SK-N-SH (cell line): ENCODE results near the gene DYNLL1. TPM values are rescaled to one million over a fixed set of nuclear protein-coding genes. Genes with fewer than 3 reads are reported as not detected.

Experiments used
- CTCF ChIA-PET: fragments of 300-600, 350-600 bp; formaldehyde crosslinking; extraction: SDS; loops from one replicate; lab custom pipeline; 2021; lab: Yijun Ruan, JAX
- POLR2A ChIA-PET: fragments of 350-600 bp; sonication (Branson Sonifier 250); formaldehyde crosslinking; extraction: SDS; loops from one replicate; lab custom pipeline; 2020; ENCODE audit warnings: antibody characterized with exemption, inconsistent platforms; lab: Yijun Ruan, JAX
- DNase-seq: peaks from one replicate; pipeline ENCODE4 v3.0.0; 2012
- H2AFZ ChIP-seq: fragments of 200-600 bp; sonication (generic); 2 replicates; pipeline ENCODE4 v1.8.1; 2016; ENCODE audit warnings: antibody characterized with exemption, mild to moderate bottlenecking, low read depth
- H3F3A ChIP-seq: fragments of 200-600 bp; sonication (generic); replicated peaks from 2 replicates; pipeline ENCODE3; 2016; ENCODE audit warnings: antibody characterized with exemption, mild to moderate bottlenecking; ENCODE audit not compliant: insufficient read depth
- H3K27ac ChIP-seq, 2 experiments: fragments of 200-500 bp in 1 of 2; fragments of 200-600 bp in 1 of 2; sonication (Bioruptor generic) in 1 of 2; sonication (generic), shearing (Covaris generic) in 1 of 2; 2 replicates each; pipeline versions ENCODE4 v1.5.1 to v1.6.1; 2014 to 2016; ENCODE audit warnings: low read depth in 2 of 2, inconsistent platforms in 1 of 2, low read length in 1 of 2, mild to moderate bottlenecking in 1 of 2, mixed read lengths in 1 of 2
- H3K27me3 ChIP-seq: fragments of 200-600 bp; sonication (generic), shearing (Covaris generic); 2 replicates; pipeline ENCODE4 v1.6.1; 2016; ENCODE audit warnings: mixed run types; ENCODE audit not compliant: insufficient read depth
- H3K36me3 ChIP-seq, 2 experiments: fragments of 200-500 bp in 1 of 2; fragments of 200-600 bp in 1 of 2; sonication (Bioruptor generic) in 1 of 2; sonication (generic) in 1 of 2; replicated peaks in 1 of 2; 2 replicates each; pipeline versions ENCODE3 to v1.5.1; 2014 to 2016; ENCODE audit warnings: low read length in 1 of 2, mild to moderate bottlenecking in 1 of 2; ENCODE audit not compliant: insufficient read depth in 2 of 2, control insufficient read depth in 1 of 2
- H3K4me1 ChIP-seq, 2 experiments: fragments of 200-500 bp in 1 of 2; fragments of 200-600 bp in 1 of 2; sonication (Bioruptor generic) in 1 of 2; sonication (generic), shearing (Covaris generic) in 1 of 2; 2 replicates each; pipeline versions ENCODE4 v1.5.1 to v1.6.1; 2014 to 2016; ENCODE audit warnings: low read depth in 1 of 2, low read length in 1 of 2, mixed run types in 1 of 2; ENCODE audit not compliant: insufficient read depth in 2 of 2, control insufficient read depth in 1 of 2
- H3K4me2 ChIP-seq: fragments of 200-600 bp; sonication (generic), shearing (Covaris generic); 2 replicates; pipeline ENCODE4 v1.6.1; 2017; ENCODE audit warnings: mixed run types
- H3K4me3 ChIP-seq, 2 experiments: fragments of 200-500 bp in 1 of 2; fragments of 200-600 bp in 1 of 2; sonication (Bioruptor generic) in 1 of 2; sonication (generic), shearing (Covaris generic) in 1 of 2; 2 replicates each; pipeline versions ENCODE4 v1.5.1 to v1.8.1; 2014 to 2016; ENCODE audit warnings: low read depth in 2 of 2, inconsistent platforms in 1 of 2, low read length in 1 of 2, mild to moderate bottlenecking in 1 of 2, mixed read lengths in 1 of 2, moderate library complexity in 1 of 2
- H3K79me2 ChIP-seq: fragments of 200-600 bp; sonication (generic); 2 replicates; pipeline ENCODE4 v1.8.1; 2017; ENCODE audit warnings: mild to moderate bottlenecking; ENCODE audit not compliant: insufficient read depth
- H3K9ac ChIP-seq: fragments of 200-600 bp; sonication (generic); 2 replicates; pipeline ENCODE4 v1.6.1; 2017; ENCODE audit warnings: mixed run types
- H3K9me2 ChIP-seq: fragments of 200-600 bp; sonication (generic); 2 replicates; pipeline ENCODE4 v1.6.1; 2017; ENCODE audit warnings: mixed run types
- H3K9me3 ChIP-seq: fragments of 200-600 bp; sonication (generic); 2 replicates; pipeline ENCODE4 v1.6.1; 2017; ENCODE audit warnings: mixed run types, mild to moderate bottlenecking, moderate library complexity
- H4K20me1 ChIP-seq: fragments of 200-600 bp; sonication (generic); 2 replicates; pipeline ENCODE4 v1.6.1; 2017; ENCODE audit warnings: mild to moderate bottlenecking, mixed run types; ENCODE audit not compliant: insufficient read depth
- EZH2phosphoT487 ChIP-seq: fragments of 200-600 bp; sonication (generic); IDR thresholded peaks from 2 replicates; pipeline ENCODE4 v1.6.1; 2017; ENCODE audit warnings: low read depth, mixed run types, mild to moderate bottlenecking, antibody characterized with exemption, moderate library complexity, borderline replicate concordance
- GABPA ChIP-seq: IDR thresholded peaks from 2 replicates; pipeline ENCODE4 v1.4.0; 2012; ENCODE audit warnings: low read depth, mild to moderate bottlenecking
- NFIC ChIP-seq: IDR thresholded peaks from 2 replicates; pipeline ENCODE4 v1.4.0; 2012; ENCODE audit warnings: borderline replicate concordance
- NRF1 ChIP-seq: IDR thresholded peaks from 2 replicates; pipeline ENCODE4 v1.6.1; 2012; ENCODE audit warnings: low read depth, mild to moderate bottlenecking, low read length
- POLR2AphosphoS5 ChIP-seq: IDR thresholded peaks from 2 replicates; pipeline ENCODE4 v1.6.1; 2012; ENCODE audit warnings: low read depth, low read length
- RAD21 ChIP-seq: IDR thresholded peaks from 2 replicates; pipeline ENCODE4 v1.6.1; 2012; ENCODE audit warnings: mild to moderate bottlenecking, low read length
- RFX5 ChIP-seq: IDR thresholded peaks from 2 replicates; pipeline ENCODE4 v1.6.1; 2012; ENCODE audit warnings: mild to moderate bottlenecking, improper control_type of control experiment, low read length
- SMC3 ChIP-seq: IDR thresholded peaks from 2 replicates; pipeline ENCODE4 v1.6.1; 2012; ENCODE audit warnings: low read depth, low read length, improper control_type of control experiment
- TAF1 ChIP-seq: IDR thresholded peaks from 2 replicates; pipeline ENCODE4 v1.6.1; 2012; ENCODE audit warnings: low read depth, mild to moderate bottlenecking, low read length, moderate library complexity, borderline replicate concordance
- TCF12 ChIP-seq: IDR thresholded peaks from 2 replicates; pipeline ENCODE4 v1.4.0; 2012
- WGBS: methylation state at CpG from one replicate; pipeline ENCODE4 v1.1.6; 2017; ENCODE audit warnings: low lambda C conversion rate; 5-methylcytosine and 5-hydroxymethylcytosine counted together
- polyA plus RNA-seq, 3 experiments: library from polyadenylated mRNA; depleted of rRNA; stranded (reverse); fragments of >200 nt; gene quantifications; 2 replicates each; pipeline ENCODE4 v1.2.3, GENCODE V29; 2012
- TF ChIP-seq, protein P1 (sequence below): fragments of 200-600 bp; sonication (generic); IDR thresholded peaks from 2 replicates; pipeline ENCODE4 v1.6.1; 2017; ENCODE audit warnings: antibody characterized with exemption, mild to moderate bottlenecking, moderate library complexity

Gene DYNLL1
- polyA plus RNA-seq, 1 of the 3 experiments (the other 2 are of a cell fraction): 607 TPM

DNA sequence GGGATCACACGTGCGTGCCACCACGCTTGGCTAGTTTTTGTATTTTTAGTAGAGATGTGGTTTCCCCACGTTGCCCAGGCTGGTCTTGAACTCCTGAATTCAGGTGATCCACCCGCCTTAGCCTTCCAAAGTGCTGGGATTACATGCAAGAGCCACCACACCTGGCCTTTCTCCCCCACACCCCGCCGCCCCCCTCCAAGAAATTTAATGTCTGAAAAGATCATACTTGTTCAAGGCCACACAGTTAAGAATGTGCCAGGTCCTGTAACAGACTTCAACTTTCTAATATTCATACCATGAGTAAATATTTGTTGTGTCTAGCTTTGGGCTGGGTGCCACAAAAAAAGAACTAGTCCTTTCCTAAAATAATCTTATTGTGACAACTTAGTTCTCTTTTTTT lies 40.6 kb upstream of the DYNLL1 start:
- Histone ChIP-seq H3K4me1 (no peaks in the 10 kb centered on the region), H4K20me1 (peaks cover 24% of the 10 kb centered on the region), H3K4me3 (no peak overlapping the region), H3K9ac (no peak overlapping the region), H3K4me2 (no peak overlapping the region), H3K27me3 (no peaks in the 10 kb centered on the region), H3F3A (peaks cover 48% of the 10 kb centered on the region), H3K79me2 (peaks cover 35% of the 10 kb centered on the region; the same call in 1 of the 2 replicates), H3K27ac (no peak overlapping the region), H3K9me3 (no peaks in the 10 kb centered on the region), H3K9me2 (no peaks in the 10 kb centered on the region), H3K36me3 (peaks cover 38 to 66% of the 10 kb centered on the region in 2 experiments), H2AFZ (no peak overlapping the region)
- ChIA-PET POLR2A (interaction anchor here (1.6 kb wide), 1 partner anchor 41 kb away, joined by 3 read pairs; the partner anchor contains the start of gene DYNLL1), CTCF (interaction anchor here (1.2 to 5.5 kb wide), 3 partner anchors 10 to 19 kb away, joined by 4 to 52 read pairs (median 4); partner anchors contain the start of gene SRSF9)
- DNase-seq: no peak
- TF ChIP-seq GABPA (no peak), TAF1 (no peak), NFIC (no peak), NRF1 (no peak), TCF12 (no peak)
- WGBS: 97% methylated on average over 7 of the region's 7 CpGs

DNA sequence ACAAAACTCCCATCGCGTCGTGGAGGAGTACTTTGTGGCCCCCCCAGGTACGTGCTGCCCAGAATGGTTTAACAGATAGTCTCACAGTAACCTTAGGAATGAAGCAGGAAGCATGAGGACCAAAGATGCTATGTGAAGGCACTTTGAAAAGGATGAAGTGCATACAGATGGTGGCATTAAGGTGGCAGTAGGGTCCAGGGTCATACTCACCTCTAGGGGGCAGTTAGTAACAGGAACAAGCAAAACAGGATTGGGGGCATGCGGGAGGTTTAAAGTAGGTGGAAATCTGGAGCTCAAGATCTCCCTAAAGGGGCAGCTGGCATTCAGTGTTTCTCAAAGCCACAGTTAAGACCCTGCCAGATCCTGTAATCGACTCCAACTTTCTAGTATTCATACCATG lies 38.8 kb upstream of the DYNLL1 start:
- H3F3A ChIP-seq: peaks cover 50% of the 10 kb centered on the region
- no peaks in the 10 kb centered on the region for H3K4me1 ChIP-seq
- CTCF ChIA-PET: interaction anchor here (0.8 to 5.5 kb wide), 6 partner anchors 9 to 746 kb away, joined by 3 to 52 read pairs (median 4); partner anchors contain the start of gene SRSF9
- H2AFZ ChIP-seq: no peak overlapping the region
- no peaks in the 10 kb centered on the region for H3K9me3 ChIP-seq
- no peak overlapping the region for H3K27ac ChIP-seq
- H3K4me3 ChIP-seq: no peak overlapping the region
- H3K36me3 ChIP-seq: peaks cover 49 to 67% of the 10 kb centered on the region in 2 experiments
- H3K9ac ChIP-seq: no peak overlapping the region
- H3K4me2 ChIP-seq: no peak overlapping the region
- no peak for TF ChIP-seq POLR2AphosphoS5
- no peak for TF ChIP-seq EZH2phosphoT487
- no peak for TF ChIP-seq RFX5
- TF ChIP-seq, protein P1, sequence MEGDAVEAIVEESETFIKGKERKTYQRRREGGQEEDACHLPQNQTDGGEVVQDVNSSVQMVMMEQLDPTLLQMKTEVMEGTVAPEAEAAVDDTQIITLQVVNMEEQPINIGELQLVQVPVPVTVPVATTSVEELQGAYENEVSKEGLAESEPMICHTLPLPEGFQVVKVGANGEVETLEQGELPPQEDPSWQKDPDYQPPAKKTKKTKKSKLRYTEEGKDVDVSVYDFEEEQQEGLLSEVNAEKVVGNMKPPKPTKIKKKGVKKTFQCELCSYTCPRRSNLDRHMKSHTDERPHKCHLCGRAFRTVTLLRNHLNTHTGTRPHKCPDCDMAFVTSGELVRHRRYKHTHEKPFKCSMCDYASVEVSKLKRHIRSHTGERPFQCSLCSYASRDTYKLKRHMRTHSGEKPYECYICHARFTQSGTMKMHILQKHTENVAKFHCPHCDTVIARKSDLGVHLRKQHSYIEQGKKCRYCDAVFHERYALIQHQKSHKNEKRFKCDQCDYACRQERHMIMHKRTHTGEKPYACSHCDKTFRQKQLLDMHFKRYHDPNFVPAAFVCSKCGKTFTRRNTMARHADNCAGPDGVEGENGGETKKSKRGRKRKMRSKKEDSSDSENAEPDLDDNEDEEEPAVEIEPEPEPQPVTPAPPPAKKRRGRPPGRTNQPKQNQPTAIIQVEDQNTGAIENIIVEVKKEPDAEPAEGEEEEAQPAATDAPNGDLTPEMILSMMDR: peak; percentile 47
- peak; percentile 16; the same call in 1 of the 2 replicates for TF ChIP-seq RAD21
- TF ChIP-seq SMC3: 0 out of 2 replicates have a peak, but pooled peaks have one; percentile 9
- no peaks in the 10 kb centered on the region for H3K27me3 ChIP-seq
- POLR2A ChIA-PET: interaction anchor here (0.7 to 1.6 kb wide), 2 partner anchors 38 to 790 kb away, joined by 3 to 4 read pairs; partner anchors contain the start of gene DYNLL1
- no peaks in the 10 kb centered on the region for H3K9me2 ChIP-seq
- peaks cover 23% of the 10 kb centered on the region for H4K20me1 ChIP-seq
- peak; percentile 52 for DNase-seq
- peaks cover 25% of the 10 kb centered on the region; the same call in 1 of the 2 replicates for H3K79me2 ChIP-seq
- 89% methylated on average over 6 of the region's 6 CpGs for WGBS
